HG02870 (cell line): Measurements from ENCODE around the gene NR1H2.

Source experiments
- ATAC-seq: cut with Tn5 transposase; IDR thresholded peaks from one replicate; pipeline ENCODE4 v1.9.1; 2021; ENCODE audit warnings: mild to moderate bottlenecking, moderate library complexity; ENCODE audit not compliant: unreplicated experiment

NR1H2 gene

DNA sequence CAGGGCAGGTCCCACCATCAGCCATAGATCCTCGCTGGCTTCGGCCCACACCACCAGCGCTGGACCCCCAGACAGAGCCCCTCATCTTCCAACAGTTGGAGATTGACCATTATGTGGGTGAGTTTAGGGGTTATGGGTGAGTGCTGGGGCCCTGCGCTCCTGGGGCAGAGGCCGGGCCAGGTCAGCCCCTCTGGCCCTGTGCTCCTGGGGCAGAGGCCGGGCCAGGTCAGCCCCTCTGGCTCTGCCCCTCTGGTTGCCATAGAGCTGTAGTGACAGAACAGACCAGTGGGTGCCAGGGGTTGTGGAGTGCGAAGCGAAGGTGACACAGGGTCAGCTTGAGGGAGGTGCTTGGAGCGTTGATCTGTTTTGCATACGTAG is 23.1 kb downstream of the NR1H2 start:
- ATAC-seq, result no peak

- no peak for ATAC-seq
Measured at GRCh38 chr19:50401605-50402450, 25.6 kb downstream of the NR1H2 start.

DNA sequence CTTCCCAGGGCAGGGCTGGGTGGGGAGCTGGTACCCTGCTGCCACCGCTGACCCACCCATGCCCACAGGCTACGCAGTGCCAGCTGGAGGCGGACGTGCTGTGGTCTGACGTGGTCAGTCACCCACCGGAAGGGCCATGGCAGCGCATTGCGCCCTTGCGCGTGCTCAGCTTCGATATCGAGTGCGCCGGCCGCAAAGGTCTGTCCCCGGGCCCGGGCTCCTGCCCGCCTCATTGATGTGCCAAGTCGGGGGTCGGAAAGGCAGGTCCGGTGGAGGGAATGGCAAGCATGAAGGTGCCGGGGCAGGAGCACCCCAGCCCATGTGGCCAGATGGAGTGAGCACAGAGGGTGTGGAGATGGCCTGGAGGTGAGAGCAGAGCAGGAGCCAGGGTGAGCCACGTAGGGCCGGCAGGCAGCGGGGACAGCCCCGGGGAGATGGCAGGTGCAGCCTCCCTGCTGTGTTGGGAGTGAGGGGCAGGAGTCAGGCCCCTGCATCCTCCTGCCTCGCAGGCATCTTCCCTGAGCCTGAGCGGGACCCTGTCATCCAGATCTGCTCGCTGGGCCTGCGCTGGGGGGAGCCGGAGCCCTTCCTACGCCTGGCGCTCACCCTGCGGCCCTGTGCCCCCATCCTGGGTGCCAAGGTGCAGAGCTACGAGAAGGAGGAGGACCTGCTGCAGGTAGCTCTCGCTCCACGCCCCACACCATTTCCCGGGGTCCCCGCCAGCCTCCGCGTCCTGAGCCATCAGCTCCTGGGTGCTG is 26.5 kb downstream of the NR1H2 start:
- ATAC-seq, result no peak

GRCh38 chr19:50406156-50406820 is 30.0 kb downstream of the NR1H2 start:
- ATAC-seq, result no peak

GRCh38 chr19:50406829-50407228 is 30.6 kb downstream of the NR1H2 start:
- ATAC-seq, result no peak

DNA sequence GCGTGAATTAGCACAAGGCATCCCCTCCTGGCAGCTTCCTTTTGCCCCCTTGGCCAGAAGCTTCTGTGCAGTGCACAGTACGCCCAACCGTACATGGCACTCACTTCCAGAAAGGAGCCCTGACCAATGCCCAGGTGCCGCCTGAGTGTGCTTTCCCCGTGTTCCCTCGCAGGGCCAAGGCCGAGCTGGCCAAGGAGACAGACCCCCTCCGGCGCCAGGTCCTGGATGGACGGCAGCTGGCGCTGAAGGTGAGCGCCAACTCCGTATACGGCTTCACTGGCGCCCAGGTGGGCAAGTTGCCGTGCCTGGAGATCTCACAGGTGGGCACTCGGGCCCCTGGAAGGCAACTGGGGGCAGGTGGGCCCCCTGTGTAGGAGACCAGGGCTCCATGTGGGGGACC is 33.1 kb downstream of the NR1H2 start:
- no peak for ATAC-seq

GRCh38 chr19:50410109-50410508 is 33.9 kb downstream of the NR1H2 start:
- no peak for ATAC-seq

DNA sequence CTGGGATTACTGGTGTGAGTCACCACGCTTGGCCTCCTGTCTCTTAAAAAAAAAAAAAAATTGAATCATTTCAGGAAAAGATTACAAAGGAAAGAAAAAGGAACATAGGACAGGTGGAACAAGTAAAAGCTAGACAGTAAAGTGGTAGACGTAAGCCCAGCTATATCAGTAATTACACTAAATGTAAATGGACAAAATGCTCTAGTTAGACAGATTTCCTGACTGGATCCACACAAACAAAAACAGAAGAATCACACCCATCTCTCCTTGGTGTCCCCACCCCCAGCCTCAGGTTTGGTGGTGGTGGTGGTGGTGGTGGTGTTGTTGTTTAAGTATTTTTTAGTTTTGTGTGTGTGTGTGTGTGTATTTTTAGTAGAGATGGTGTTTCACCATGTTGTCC is 36.2 kb downstream of the NR1H2 start:
- ATAC-seq, result no peak

DNA sequence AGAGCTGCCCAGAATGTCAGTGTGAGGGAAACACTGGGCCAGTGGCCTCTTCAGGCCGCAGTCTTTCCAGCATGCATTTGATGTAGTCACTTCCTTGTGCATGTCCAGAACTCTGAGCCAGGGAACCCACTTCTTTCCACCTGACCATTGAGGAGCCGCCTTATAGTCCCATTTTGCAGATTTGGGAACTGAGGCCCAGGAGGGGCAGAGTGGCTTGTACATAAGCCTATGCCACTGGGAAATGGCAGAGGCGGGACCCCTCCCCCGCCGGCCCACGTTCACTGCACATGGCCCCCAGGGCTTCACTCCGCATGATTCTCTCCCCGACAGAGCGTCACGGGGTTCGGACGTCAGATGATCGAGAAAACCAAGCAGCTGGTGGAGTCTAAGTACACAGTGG is 36.8 kb downstream of the NR1H2 start:
- no peak for ATAC-seq

GRCh38 chr19:50413531-50413930 is 37.3 kb downstream of the NR1H2 start:
- no peak for ATAC-seq

DNA sequence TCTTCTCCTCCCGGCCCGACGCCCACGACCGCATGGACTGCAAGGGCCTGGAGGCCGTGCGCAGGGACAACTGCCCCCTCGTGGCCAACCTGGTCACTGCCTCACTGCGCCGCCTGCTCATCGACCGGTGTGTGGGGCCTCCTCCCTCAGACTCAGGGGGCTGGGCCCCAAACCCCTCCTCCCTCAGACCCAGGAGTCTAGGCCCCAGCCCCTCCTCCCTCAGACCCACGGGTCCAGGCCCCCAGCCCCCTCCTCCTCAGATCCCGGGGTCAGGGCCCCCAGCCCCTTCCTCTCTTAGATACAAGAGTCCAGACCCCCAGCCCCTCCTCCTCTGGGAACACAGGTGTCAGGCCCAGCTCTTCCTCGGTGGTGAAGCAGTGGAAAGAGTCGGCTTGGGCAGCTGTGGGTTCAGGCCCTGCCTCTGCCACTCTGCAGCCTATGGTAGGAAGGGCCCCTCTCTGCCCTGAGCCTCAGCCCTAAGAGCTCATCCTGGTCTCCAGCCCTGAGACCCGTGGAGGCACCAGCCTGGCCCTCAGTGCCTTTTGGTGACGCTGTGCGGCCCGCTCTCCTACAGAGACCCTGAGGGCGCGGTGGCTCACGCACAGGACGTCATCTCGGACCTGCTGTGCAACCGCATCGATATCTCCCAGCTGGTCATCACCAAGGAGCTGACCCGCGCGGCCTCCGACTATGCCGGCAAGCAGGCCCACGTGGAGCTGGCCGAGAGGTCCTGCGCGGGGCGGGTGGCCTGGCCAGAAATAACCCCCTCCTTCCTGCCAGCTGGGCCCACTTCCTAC is 38.8 kb downstream of the NR1H2 start:
- ATAC-seq, result no peak

DNA sequence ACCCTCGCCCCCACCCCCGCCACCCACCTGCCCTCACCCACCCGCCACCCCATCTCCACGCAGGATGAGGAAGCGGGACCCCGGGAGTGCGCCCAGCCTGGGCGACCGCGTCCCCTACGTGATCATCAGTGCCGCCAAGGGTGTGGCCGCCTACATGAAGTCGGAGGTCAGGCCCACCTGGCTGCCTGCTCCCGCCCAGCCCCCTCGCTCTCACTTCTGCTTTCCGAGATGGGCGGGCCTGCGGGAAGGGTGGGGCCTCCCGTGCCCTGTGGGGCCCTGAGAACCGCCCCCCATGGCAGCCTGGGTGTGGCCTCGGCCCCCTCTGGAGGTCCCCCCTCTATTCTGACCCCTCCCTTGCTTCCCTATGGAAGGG is 39.4 kb downstream of the NR1H2 start:
- peak; percentile 38 for ATAC-seq

DNA sequence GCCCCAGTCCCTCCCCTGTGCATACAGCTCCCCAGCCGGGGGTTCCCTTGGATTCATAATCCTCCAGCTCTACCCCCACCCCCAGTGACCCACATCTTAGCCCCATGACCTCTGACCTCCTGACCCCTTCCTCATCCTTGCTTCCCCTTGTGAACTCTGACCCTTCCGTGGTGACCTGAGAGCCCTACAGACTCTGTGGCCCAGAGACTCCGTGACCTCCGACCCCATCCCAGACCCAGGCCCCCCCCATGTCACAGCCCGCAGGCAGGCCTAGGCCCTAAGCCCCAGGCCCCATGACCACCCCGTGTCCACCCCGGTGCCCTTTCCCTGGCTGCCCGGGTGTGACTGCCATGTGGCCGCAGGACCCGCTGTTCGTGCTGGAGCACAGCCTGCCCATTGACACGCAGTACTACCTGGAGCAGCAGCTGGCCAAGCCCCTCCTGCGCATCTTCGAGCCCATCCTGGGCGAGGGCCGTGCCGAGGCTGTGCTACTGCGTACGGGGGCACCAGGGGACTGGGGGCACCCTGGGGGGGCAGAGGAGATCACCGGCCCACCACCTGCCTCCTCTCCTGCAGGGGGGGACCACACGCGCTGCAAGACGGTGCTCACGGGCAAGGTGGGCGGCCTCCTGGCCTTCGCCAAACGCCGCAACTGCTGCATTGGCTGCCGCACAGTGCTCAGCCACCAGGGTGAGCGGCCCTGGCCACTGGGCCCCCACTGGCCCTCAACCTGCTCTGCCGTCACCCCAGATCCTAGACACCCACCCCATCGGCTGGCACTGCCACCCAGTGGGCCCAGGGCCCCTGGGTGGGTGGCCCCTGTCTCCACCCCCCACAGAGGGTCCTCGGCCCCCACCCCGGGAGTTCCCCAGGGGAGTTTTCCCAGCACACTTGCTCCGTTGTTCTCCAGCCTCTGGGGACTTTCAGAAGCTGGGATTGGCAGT is 40.0 kb downstream of the NR1H2 start:
- no peak for ATAC-seq

DNA sequence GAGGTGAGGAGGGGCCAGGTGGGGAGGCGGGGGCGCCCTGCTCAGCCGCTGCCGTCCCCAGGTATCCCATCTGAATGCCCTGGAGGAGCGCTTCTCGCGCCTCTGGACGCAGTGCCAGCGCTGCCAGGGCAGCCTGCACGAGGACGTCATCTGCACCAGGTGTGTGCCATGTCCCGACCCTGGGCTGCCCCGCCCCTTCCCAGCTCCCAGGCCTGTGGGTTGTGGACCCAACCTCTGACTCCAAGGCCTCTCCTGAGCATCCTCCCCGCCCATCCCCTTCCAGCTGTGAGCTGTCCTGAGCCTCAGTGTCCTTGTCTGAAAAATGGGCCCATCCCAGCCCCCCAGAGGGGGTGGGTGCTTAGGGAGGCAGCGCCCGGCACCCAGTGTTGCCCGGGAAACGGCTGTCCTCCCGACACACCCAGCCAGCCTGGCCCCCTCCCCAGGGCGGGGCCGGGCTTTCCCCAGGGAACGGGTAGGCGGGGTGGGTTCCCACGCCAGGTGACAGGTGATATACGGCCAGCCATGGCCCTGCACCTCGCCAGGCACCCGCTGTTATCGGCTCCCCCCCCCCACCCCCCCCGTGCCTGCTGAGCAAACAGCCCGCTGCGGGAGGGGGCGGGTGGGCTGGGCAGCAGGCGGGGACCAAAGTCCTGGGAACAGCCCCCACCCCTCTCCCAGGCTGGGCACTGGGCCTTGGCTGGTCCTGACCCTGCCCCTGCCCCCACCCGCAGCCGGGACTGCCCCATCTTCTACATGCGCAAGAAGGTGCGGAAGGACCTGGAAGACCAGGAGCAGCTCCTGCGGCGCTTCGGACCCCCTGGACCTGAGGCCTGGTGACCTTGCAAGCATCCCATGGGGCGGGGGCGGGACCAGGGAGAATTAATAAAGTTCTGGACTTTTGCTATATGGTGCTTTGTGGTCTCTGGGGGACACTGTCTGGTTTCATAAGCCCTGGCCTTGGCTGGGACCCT is 41.1 kb downstream of the NR1H2 start:
- ATAC-seq, result no peak

DNA sequence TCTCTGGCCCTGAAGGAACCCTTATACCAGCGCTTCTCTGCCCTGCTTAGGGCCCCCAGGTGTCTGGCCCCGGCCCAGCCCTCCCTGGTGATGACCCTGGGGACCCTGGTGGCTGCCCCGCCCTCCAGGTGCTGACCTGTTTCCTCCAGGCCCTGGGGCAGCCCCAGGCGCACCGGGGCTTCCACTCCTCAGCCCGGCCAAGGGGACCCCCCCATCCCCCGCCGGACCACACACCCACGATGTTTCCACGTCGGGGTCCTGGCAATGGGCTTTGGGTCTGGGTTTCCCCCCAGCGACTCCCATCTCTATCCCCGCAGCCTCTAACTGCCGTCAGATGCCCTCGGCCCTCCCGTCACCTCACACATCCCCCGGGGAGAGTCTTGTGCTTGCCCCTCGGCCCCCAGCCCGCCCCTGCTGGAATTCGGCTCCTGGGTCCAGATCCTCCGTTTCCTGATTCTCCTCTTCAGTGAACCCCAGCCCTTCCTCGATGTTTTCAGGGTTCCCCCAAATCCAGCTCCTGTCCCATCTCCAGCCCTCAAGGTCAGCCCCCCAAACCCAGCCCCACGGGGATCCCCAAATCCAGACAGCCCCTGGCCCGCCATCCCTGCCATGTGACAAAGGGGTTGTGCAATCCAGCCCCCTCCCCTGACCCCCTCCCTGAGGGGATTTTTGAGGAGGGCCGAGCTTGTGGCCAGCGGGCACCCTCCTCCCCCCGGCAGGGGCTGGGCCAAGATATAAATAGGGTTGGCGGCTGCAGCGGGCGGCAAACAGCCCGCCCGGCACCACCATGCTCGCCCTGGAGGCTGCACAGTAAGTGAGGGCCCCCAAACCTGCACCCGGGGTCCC is 42.1 kb downstream of the NR1H2 start, which contains the start of gene SPIB:
Gene SPIB (plus strand): TSS at position 763 of the 846 bp plus-strand sequence. CDS start 25 bp downstream, at position 788.
- ATAC-seq, result no peak

DNA sequence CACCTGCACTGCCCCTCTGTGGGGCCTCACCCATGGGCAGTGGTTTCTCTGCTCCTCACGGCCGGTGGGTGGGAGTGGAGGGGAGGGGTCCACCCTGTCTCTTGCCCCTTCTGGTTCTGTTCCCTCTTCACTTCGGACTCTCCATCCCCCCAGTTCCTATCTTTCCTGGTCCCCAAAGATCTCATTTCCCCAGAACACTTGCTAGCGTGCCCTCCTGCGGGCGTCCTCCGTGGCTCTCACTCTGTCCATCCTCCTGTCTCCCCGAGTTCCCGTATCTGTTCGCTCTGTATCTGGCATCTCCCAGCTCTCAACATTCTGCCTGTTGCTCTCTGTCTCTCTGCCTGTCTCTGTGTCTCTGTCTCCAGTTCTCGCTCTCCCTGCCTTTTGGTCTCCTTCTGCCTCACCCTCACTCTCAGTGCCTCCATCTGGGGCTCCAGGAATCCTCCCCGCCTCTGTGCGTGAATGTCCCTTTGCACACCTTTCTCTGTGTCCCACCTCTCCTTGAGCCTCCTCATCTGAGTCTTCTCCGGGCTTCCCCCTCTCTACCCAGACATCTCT is 42.8 kb downstream of the NR1H2 start:
- ATAC-seq, result no peak

DNA sequence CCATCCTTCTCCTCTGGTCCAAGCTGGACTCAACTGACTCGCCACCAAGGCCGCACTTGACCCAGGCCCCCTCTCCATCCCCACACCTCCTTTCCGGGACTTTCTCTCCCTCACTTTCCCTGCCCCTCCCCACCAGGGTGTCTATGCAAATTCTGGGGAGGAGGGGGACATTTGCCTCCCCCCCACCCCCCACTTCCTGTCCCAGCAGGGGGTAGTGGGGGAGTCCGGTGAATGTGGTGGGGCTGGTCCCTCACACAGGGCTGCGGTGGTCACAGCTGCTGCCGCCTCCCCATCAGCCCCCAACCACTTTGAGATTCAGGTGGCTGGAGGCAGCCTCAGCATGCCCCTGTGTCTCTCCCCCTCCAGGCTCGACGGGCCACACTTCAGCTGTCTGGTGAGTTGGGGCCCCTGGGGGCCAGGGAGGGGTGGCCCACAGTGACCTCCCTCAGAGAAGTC is 43.4 kb downstream of the NR1H2 start:
- ATAC-seq, result no peak
